ENCODE results near the gene CCL15. TPM values are rescaled to one million over a fixed set of nuclear protein-coding genes. Genes with fewer than 3 reads are reported as not detected.

Gene CCL15
- total and polyA plus RNA-seq, 2 of the 13 experiments (the other 11 are each of a cell fraction or from before 2014, with no cell fraction given): 29.2 to 45.9 TPM

DNA sequence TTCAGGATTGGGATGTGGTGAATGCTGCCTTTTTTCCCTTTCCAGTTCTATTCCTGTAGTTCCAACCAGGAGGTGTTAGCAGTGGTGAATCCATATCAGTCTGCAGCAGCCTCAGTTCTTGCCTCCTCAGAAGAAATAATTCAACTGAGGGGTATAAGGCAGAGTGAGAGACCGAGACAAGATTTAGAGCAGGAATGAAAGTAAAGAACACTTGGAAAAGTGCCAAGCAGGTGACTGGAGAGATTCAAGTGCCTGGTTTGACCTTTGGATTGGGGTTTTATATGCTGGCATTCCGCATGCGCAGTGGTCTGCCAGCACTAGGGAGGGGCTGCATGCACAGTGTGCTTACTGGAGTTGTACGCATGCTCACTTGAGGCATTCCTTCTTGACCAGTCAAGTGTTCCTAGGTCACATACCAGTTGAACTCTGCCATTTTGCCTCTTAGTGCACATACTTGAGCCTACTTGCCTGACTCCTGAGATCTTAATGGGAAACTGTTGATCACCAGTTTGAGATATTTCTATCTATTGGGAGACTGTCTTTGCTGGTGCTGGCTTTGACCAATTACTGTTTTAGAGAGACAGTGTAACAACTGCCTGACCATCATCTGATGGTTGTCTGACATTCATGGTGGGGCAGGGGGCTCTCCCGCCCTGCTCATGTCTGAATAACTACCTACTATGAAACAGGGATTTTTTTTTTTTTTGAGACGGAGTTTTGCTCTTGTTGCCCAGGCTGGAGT, 680 bp upstream of the CCL15 start (continued):
- TF ChIP-seq SP4 (CRISPR knock-in tag; IDR thresholded peaks at IDR 0.05) (peak; percentile 22; the same call in 1 of the 2 replicates), ZFP62 (CRISPR knock-in tag; IDR thresholded peaks at IDR 0.05) (no peak), PAWR (CRISPR knock-in tag; IDR thresholded peaks at IDR 0.05; ENCODE audit: borderline replicate concordance) (no peak), NFKB2 (CRISPR knock-in tag; IDR thresholded peaks at IDR 0.05; ENCODE audit: borderline replicate concordance) (no peak), RBFOX2 (IDR thresholded peaks at IDR 0.05; ENCODE audit: low read depth, low read length) (peak; percentile 73), ZSCAN12 (CRISPR knock-in tag; IDR thresholded peaks at IDR 0.05) (no peak), ZFAT (CRISPR knock-in tag; conservative IDR thresholded peaks at IDR 0.05) (no peak), NR2C2 (CRISPR knock-in tag; IDR thresholded peaks at IDR 0.05; ENCODE audit: borderline replicate concordance) (peak; percentile 63; the same call in 1 of the 2 replicates), ZFX (CRISPR knock-in tag; IDR thresholded peaks at IDR 0.05; ENCODE audit: low read depth) (peak; percentile 7; the same call in 1 of the 2 replicates), WIZ (CRISPR knock-in tag; IDR thresholded peaks at IDR 0.05) (peak; percentile 86; the same call in 1 of the 2 replicates), NR2F6 (IDR thresholded peaks at IDR 0.05) (peak; percentile 61; the same call in 1 of the 2 replicates), NR2F6 (CRISPR knock-in tag; IDR thresholded peaks at IDR 0.05) (peak; percentile 60; the same call in 1 of the 2 replicates), ZNF615 (CRISPR knock-in tag; IDR thresholded peaks at IDR 0.05; ENCODE audit: borderline replicate concordance) (no peak), SIN3A (IDR thresholded peaks at IDR 0.05; ENCODE audit: borderline replicate concordance, low read depth, low read length) (no peak), ZNF780A (CRISPR knock-in tag; IDR thresholded peaks at IDR 0.05) (no peak), ZNF777 (CRISPR knock-in tag; IDR thresholded peaks at IDR 0.05) (no peak)
- TF ChIP-seq, protein P1, sequence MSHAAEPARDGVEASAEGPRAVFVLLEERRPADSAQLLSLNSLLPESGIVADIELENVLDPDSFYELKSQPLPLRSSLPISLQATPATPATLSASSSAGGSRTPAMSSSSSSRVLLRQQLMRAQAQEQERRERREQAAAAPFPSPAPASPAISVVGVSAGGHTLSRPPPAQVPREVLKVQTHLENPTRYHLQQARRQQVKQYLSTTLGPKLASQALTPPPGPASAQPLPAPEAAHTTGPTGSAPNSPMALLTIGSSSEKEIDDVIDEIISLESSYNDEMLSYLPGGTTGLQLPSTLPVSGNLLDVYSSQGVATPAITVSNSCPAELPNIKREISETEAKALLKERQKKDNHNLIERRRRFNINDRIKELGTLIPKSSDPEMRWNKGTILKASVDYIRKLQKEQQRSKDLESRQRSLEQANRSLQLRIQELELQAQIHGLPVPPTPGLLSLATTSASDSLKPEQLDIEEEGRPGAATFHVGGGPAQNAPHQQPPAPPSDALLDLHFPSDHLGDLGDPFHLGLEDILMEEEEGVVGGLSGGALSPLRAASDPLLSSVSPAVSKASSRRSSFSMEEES (CRISPR knock-in tag; IDR thresholded peaks at IDR 0.05): peak; percentile 79
- TF ChIP-seq, protein P2, sequence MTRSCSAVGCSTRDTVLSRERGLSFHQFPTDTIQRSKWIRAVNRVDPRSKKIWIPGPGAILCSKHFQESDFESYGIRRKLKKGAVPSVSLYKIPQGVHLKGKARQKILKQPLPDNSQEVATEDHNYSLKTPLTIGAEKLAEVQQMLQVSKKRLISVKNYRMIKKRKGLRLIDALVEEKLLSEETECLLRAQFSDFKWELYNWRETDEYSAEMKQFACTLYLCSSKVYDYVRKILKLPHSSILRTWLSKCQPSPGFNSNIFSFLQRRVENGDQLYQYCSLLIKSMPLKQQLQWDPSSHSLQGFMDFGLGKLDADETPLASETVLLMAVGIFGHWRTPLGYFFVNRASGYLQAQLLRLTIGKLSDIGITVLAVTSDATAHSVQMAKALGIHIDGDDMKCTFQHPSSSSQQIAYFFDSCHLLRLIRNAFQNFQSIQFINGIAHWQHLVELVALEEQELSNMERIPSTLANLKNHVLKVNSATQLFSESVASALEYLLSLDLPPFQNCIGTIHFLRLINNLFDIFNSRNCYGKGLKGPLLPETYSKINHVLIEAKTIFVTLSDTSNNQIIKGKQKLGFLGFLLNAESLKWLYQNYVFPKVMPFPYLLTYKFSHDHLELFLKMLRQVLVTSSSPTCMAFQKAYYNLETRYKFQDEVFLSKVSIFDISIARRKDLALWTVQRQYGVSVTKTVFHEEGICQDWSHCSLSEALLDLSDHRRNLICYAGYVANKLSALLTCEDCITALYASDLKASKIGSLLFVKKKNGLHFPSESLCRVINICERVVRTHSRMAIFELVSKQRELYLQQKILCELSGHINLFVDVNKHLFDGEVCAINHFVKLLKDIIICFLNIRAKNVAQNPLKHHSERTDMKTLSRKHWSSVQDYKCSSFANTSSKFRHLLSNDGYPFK (CRISPR knock-in tag; IDR thresholded peaks at IDR 0.05; ENCODE audit: borderline replicate concordance): no peak
- TF ChIP-seq, protein P3, sequence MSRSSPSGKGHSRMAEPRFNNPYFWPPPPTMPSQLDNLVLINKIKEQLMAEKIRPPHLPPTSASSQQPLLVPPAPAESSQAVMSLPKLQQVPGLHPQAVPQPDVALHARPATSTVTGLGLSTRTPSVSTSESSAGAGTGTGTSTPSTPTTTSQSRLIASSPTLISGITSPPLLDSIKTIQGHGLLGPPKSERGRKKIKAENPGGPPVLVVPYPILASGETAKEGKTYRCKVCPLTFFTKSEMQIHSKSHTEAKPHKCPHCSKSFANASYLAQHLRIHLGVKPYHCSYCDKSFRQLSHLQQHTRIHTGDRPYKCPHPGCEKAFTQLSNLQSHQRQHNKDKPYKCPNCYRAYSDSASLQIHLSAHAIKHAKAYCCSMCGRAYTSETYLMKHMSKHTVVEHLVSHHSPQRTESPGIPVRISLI (CRISPR knock-in tag; IDR thresholded peaks at IDR 0.05; ENCODE audit: borderline replicate concordance): peak; percentile 30; the same call in 1 of the 2 replicates
- TF ChIP-seq, protein P4, sequence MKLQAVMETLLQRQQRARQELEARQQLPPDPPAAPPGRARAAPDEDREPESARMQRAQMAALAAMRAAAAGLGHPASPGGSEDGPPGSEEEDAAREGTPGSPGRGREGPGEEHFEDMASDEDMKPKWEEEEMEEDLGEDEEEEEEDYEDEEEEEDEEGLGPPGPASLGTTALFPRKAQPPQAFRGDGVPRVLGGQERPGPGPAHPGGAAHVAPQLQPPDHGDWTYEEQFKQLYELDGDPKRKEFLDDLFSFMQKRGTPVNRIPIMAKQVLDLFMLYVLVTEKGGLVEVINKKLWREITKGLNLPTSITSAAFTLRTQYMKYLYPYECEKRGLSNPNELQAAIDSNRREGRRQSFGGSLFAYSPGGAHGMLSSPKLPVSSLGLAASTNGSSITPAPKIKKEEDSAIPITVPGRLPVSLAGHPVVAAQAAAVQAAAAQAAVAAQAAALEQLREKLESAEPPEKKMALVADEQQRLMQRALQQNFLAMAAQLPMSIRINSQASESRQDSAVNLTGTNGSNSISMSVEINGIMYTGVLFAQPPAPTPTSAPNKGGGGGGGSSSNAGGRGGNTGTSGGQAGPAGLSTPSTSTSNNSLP (IDR thresholded peaks at IDR 0.05; ENCODE audit: low read depth, low read length): peak; percentile 68
